Fibroblast of pulmonary artery (primary cell): ENCODE results near the gene DNLZ.

Experiments used
- DNase-seq: peaks from one replicate; pipeline ENCODE4 v3.0.0-alpha.2; 2010; ENCODE audit warnings: low read depth
- H3K4me3 ChIP-seq: replicated peaks from 2 replicates; pipeline ENCODE4 v1.5.1; 2011; ENCODE audit warnings: low read depth, mild to moderate bottlenecking, control low read depth, low read length, moderate library complexity
- CTCF ChIP-seq: IDR thresholded peaks from 2 replicates; pipeline ENCODE4 v1.5.1; 2011; ENCODE audit warnings: mild to moderate bottlenecking, control low read depth, low read length, inconsistent platforms; ENCODE audit errors: missing control alignments

The DNLZ gene

GRCh38 chr9:136364942-136365774 is 1.6 kb upstream of the DNLZ start:
- H3K4me3 ChIP-seq = no peak overlapping the region
- TF ChIP-seq CTCF = no peak
- DNase-seq = no peak

GRCh38 chr9:136363949-136364748 is 605 bp upstream of the DNLZ start:
- DNase-seq = no peak

GRCh38 chr9:136362450-136362784 is 1.1 kb downstream of the DNLZ start:
- no peak for DNase-seq
- no peak for TF ChIP-seq CTCF
- H3K4me3 ChIP-seq = no peak overlapping the region

More at GRCh38 chr9:136363949-136364748, 605 bp upstream of the DNLZ start:
- TF ChIP-seq CTCF = no peak
- H3K4me3 ChIP-seq = no peak overlapping the region

- DNase-seq = no peak
- TF ChIP-seq CTCF = no peak
- H3K4me3 ChIP-seq = no peak overlapping the region
Measured at GRCh38 chr9:136361754-136362449, 1.6 kb downstream of the DNLZ start.

- no peak for DNase-seq
- TF ChIP-seq CTCF = no peak
- no peak overlapping the region for H3K4me3 ChIP-seq
Measured at GRCh38 chr9:136361047-136361753, 2.3 kb downstream of the DNLZ start.
